PC-9 (cell line): Measurements from ENCODE around the gene ACTN1. TPM values are rescaled to one million over a fixed set of nuclear protein-coding genes. Genes with fewer than 3 reads are reported as not detected.
A peak's percentile ranks its signal among the peaks of the same experiment; 100 is the strongest.

Experiments
- BruUV-seq: library from RNA; stranded (reverse); fragments of 400-500 nt; replicated peaks from 2 replicates; lab custom pipeline; 2021; lab: Mats Ljungman, UMichigan
- CTCF ChIA-PET: fragments of 300-600 bp; sonication (Branson Sonifier 250); formaldehyde crosslinking; loops from one replicate; lab custom pipeline; 2022; ENCODE audit warnings: antibody characterized with exemption; lab: Charles Lee
- POLR2A ChIA-PET: fragments of 300-600 bp; sonication (Branson Sonifier 250); formaldehyde crosslinking; loops from one replicate; lab custom pipeline; 2022; ENCODE audit warnings: antibody characterized with exemption; ENCODE audit not compliant: unreplicated experiment; lab: Charles Lee
- DNase-seq, 2 experiments: peaks; one replicate each; pipeline versions ENCODE4 v3.0.0 to v3.0.0-alpha.2; 2015 to 2022; ENCODE audit warnings: mixed read lengths in 1 of 2
- H2AFZ ChIP-seq: fragments of 200-600 bp; sonication (generic); 2 replicates; pipeline ENCODE4 v1.8.1; 2017; ENCODE audit warnings: antibody characterized with exemption
- H3F3A ChIP-seq: fragments of 200-600 bp; sonication (generic); 2 replicates; pipeline ENCODE4 v1.8.1; 2017; ENCODE audit warnings: antibody characterized with exemption, mild to moderate bottlenecking, low read depth; ENCODE audit not compliant: insufficient read depth
- H3K27ac ChIP-seq: fragments of 200-600 bp; sonication (generic); 2 replicates; pipeline ENCODE4 v1.6.1; 2016; ENCODE audit warnings: mixed run types
- H3K27me3 ChIP-seq: fragments of 200-600 bp; sonication (generic); 2 replicates; pipeline ENCODE4 v1.6.1; 2016; ENCODE audit warnings: low read depth, mixed run types; ENCODE audit not compliant: insufficient read depth
- H3K36me3 ChIP-seq: fragments of 200-600 bp; sonication (generic); 2 replicates; pipeline ENCODE4 v1.6.1; 2016; ENCODE audit warnings: low read depth, mixed run types
- H3K4me1 ChIP-seq: fragments of 200-600 bp; sonication (generic); replicated peaks from 2 replicates; pipeline ENCODE4 v1.6.1; 2016; ENCODE audit warnings: mixed run types; ENCODE audit not compliant: insufficient read depth
- H3K4me2 ChIP-seq: fragments of 200-600 bp; sonication (generic); 2 replicates; pipeline ENCODE4 v1.6.1; 2017; ENCODE audit warnings: mixed run types
- H3K4me3 ChIP-seq: fragments of 200-600 bp; sonication (generic); 2 replicates; pipeline ENCODE4 v1.6.1; 2016; ENCODE audit warnings: mixed run types
- H3K79me2 ChIP-seq: fragments of 200-600 bp; sonication (generic); 2 replicates; pipeline ENCODE4 v1.6.1; 2017; ENCODE audit warnings: low read depth, mixed run types
- H3K9me2 ChIP-seq: fragments of 200-600 bp; sonication (generic); 2 replicates; pipeline ENCODE4 v1.8.1; 2017; ENCODE audit warnings: mild to moderate bottlenecking; ENCODE audit not compliant: insufficient read depth
- H3K9me3 ChIP-seq: fragments of 200-600 bp; sonication (generic); 2 replicates; pipeline ENCODE4 v1.8.1; 2016; ENCODE audit warnings: low read depth; ENCODE audit not compliant: insufficient read depth
- H4K20me1 ChIP-seq: fragments of 200-600 bp; sonication (generic); 2 replicates; pipeline ENCODE4 v1.8.1; 2017; ENCODE audit not compliant: insufficient read depth
- EZH2 ChIP-seq: fragments of 200-600 bp; sonication (generic); IDR thresholded peaks from 2 replicates; pipeline ENCODE4 v1.8.0; 2017; ENCODE audit warnings: antibody characterized with exemption, low read depth
- intact Hi-C: fragments of 100-400 bp; cut with micrococcal nuclease; formaldehyde crosslinking; loops from one replicate; pipeline ENCODE4 v1.10.0; 2022; ENCODE audit not compliant: unreplicated experiment
- total RNA-seq: library from RNA; stranded (reverse); gene quantifications from 2 replicates; pipeline ENCODE4 v1.2.3, GENCODE V29; 2021
- TF ChIP-seq, protein P1 (sequence below): fragments of 200-600 bp; sonication (generic); conservative IDR thresholded peaks from 2 replicates; pipeline ENCODE4 v1.6.1; 2017; ENCODE audit warnings: mixed run types, antibody characterized with exemption, mild to moderate bottlenecking, moderate library complexity

The ACTN1 gene
- total RNA-seq, 1 experiment from 2014 or later, result 314 TPM

GRCh38 chr14:68940614-68941185 is 38.4 kb downstream of the ACTN1 start:
- Histone ChIP-seq H3K4me2 (peak overlapping the region; percentile 49; the same call in 1 of the 2 replicates), H2AFZ (no peak overlapping the region), H3K9me3 (no peaks in the 10 kb centered on the region), H3K4me3 (no peak overlapping the region), H4K20me1 (peaks cover 81% of the 10 kb centered on the region), H3K79me2 (peaks cover 98% of the 10 kb centered on the region), H3K4me1 (peaks cover 85% of the 10 kb centered on the region), H3K9me2 (no peaks in the 10 kb centered on the region), H3K27ac (peak overlapping the region; percentile 40), H3K36me3 (peaks cover 13% of the 10 kb centered on the region; the same call in 1 of the 2 replicates), H3K27me3 (no peaks in the 10 kb centered on the region), H3F3A (peaks cover 75% of the 10 kb centered on the region)
- TF ChIP-seq, protein P1, sequence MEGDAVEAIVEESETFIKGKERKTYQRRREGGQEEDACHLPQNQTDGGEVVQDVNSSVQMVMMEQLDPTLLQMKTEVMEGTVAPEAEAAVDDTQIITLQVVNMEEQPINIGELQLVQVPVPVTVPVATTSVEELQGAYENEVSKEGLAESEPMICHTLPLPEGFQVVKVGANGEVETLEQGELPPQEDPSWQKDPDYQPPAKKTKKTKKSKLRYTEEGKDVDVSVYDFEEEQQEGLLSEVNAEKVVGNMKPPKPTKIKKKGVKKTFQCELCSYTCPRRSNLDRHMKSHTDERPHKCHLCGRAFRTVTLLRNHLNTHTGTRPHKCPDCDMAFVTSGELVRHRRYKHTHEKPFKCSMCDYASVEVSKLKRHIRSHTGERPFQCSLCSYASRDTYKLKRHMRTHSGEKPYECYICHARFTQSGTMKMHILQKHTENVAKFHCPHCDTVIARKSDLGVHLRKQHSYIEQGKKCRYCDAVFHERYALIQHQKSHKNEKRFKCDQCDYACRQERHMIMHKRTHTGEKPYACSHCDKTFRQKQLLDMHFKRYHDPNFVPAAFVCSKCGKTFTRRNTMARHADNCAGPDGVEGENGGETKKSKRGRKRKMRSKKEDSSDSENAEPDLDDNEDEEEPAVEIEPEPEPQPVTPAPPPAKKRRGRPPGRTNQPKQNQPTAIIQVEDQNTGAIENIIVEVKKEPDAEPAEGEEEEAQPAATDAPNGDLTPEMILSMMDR, result no peak
- TF ChIP-seq EZH2, result no peak
- ChIA-PET POLR2A (interaction anchor here (1.5 kb wide), 2 partner anchors 16 to 36 kb away, joined by 15 to 34 read pairs; no protein-coding TSS in a partner anchor), CTCF (interaction anchor here (0.7 to 2.8 kb wide), 5 partner anchors 10 to 178 kb away, joined by 4 to 19 read pairs (median 7); no protein-coding TSS in a partner anchor)
- no peak for DNase-seq
- intact Hi-C loops, result loop anchor here (1.0 kb wide), 2 partner anchors 16 to 29 kb away; no protein-coding TSS in a partner anchor
- no TSS peak for BruUV-seq

DNA sequence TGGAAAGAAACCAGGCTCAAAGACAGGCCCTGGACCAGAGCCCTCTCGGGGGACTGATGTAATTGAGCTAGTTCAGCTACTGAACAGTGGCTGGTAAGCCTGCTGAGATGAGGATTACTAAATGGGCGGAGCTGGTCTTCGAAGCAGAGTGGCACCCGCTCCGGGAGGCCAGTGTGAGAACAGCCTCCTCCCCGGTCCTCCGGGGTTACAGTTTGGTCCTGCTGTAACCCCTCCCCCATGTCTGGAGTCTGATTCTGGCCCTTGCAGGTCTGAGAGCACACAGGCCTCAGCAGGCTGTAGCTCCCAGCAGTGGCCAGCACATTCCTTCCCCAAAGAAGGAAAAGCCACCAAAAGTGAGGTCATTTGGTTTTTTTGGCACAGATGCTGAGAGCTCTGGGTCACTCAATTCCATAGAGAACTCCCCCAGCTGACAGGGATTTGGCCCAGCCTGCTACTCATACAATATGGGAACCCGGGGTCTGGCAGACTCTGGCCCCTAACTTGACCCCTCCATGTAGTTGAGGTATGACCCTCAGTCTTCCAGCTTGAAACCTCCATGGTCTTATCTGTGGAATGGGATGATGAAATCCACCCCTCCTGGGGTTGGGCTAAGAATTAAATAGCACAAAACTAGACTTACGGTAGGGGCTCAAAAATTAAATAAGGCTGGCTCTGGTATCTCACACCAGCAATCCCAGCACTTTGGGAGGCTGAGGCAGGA is 39.0 kb downstream of the ACTN1 start:
- Histone ChIP-seq H3K36me3 (peaks cover 13% of the 10 kb centered on the region; the same call in 1 of the 2 replicates), H3K9me3 (no peaks in the 10 kb centered on the region), H4K20me1 (peaks cover 81% of the 10 kb centered on the region), H3K27ac (peak overlapping the region; percentile 40), H3K4me3 (no peak overlapping the region), H3K4me2 (peak overlapping the region; percentile 49; the same call in 1 of the 2 replicates), H2AFZ (no peak overlapping the region), H3K79me2 (peaks cover 98% of the 10 kb centered on the region), H3K4me1 (peaks cover 78% of the 10 kb centered on the region), H3K9me2 (no peaks in the 10 kb centered on the region), H3F3A (peaks cover 74% of the 10 kb centered on the region), H3K27me3 (no peaks in the 10 kb centered on the region)
- POLR2A ChIA-PET, result interaction anchor here (0.6 to 1.5 kb wide), 3 partner anchors 15 to 37 kb away, joined by 4 to 34 read pairs (median 15); no protein-coding TSS in a partner anchor
- intact Hi-C loops, result no loop called here
- no peak for TF ChIP-seq EZH2
- TF ChIP-seq, protein P1, result no peak
- peak; percentile 76 to 80 for DNase-seq
- BruUV-seq, result TSS peak; percentile 1
- CTCF ChIA-PET, result interaction anchor here (0.6 to 2.8 kb wide), 8 partner anchors 11 to 178 kb away, joined by 3 to 19 read pairs (median 5); no protein-coding TSS in a partner anchor

DNA sequence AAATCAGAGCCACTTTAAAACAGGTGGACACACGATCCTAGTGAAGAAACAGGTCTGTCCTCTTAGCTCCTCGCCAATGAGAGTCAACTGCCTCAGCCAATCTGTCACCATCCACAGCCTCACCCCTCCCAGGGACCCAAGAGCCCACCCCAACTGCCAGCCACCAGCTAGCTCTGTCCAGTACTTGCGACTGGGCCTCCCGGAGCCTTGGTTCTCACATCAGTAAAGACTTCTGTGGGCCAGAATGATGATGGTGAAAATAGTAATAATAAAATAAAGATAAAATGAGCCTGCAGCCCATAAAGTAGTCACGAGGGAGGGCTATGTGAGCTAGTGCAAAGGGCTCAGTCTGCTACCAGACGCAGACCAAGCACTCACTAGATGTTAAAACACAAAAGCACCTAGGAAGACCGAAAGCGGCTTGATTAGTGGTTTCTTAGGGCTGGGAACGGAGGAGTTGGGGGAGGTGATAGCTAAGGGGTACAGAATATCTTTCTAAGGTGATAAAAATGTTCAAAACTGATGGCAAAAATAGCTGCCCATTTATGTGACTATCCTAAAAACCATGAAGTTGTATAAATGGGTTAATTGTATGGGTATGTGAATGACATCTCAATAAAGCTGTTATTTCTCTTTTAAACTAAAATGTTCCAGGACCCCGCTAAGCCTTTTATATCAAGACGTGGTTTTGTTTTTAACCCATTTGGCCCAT is 39.8 kb downstream of the ACTN1 start:
- no peak for TF ChIP-seq EZH2
- H3K9me3 ChIP-seq, result no peaks in the 10 kb centered on the region
- peak overlapping the region; percentile 40 for H3K27ac ChIP-seq
- peaks cover 73% of the 10 kb centered on the region for H3F3A ChIP-seq
- no TSS peak for BruUV-seq
- DNase-seq, result no peak
- H3K4me1 ChIP-seq, result peaks cover 74% of the 10 kb centered on the region
- no peak overlapping the region for H2AFZ ChIP-seq
- H4K20me1 ChIP-seq, result peaks cover 83% of the 10 kb centered on the region
- ChIA-PET POLR2A (interaction anchor here (0.6 to 1.5 kb wide), 6 partner anchors 13 to 459 kb away, joined by 3 to 34 read pairs (median 4); partner anchors contain the start of gene SLC39A9), CTCF (interaction anchor here (0.6 to 2.8 kb wide), 7 partner anchors 11 to 63 kb away, joined by 3 to 19 read pairs (median 4); no protein-coding TSS in a partner anchor)
- H3K4me2 ChIP-seq, result peak overlapping the region; percentile 49
- intact Hi-C loops, result no loop called here
- no peaks in the 10 kb centered on the region for H3K9me2 ChIP-seq
- no peaks in the 10 kb centered on the region for H3K27me3 ChIP-seq
- no peak overlapping the region for H3K4me3 ChIP-seq
- peaks cover 98% of the 10 kb centered on the region for H3K79me2 ChIP-seq
- peaks cover 13% of the 10 kb centered on the region; the same call in 1 of the 2 replicates for H3K36me3 ChIP-seq
